Fibroblast of lung (primary cell): ENCODE results near the gene FRMD4A.

Experiments
- CTCF ChIP-seq, 2 donors: IDR thresholded peaks in 1 of 2; conservative IDR thresholded peaks in 1 of 2; 1 replicate in 1 of 2; 2 replicates in 1 of 2; pipeline ENCODE4 v1.5.1; 2011 to 2012; ENCODE audit warnings: low read length in 2 of 2, control low read depth in 1 of 2, inconsistent platforms in 1 of 2, low read depth in 1 of 2, mild to moderate bottlenecking in 1 of 2
- EZH2 ChIP-seq: IDR thresholded peaks from 2 replicates; pipeline ENCODE4 v1.5.1; 2012; ENCODE audit warnings: low read length, control low read depth, mild to moderate bottlenecking; ENCODE audit errors: missing control alignments

- TF ChIP-seq EZH2 (no peak), CTCF (conservative IDR thresholded peaks at IDR 0.05 in 1 of 2, IDR thresholded peaks at IDR 0.05 in 1 of 2; ENCODE audit: low read depth in 1 of 2, low read length in 2 of 2) (no peak)
These were observed 4.0 kb upstream of the FRMD4A start for GRCh38 chr10:14334771-14335170.
